Progenitor cell of endocrine pancreas (in vitro differentiated cells): ENCODE results near the gene GNAS-AS1. TPM values are rescaled to one million over a fixed set of nuclear protein-coding genes. Genes with fewer than 3 reads are reported as not detected.

Experiments used
- DNase-seq: peaks from one replicate; pipeline ENCODE4 v3.0.0; 2021; ENCODE audit warnings: low spot score; ENCODE audit not compliant: unreplicated experiment
- H3K27ac Mint-ChIP-seq: 2 replicates; pipeline ENCODE4 v1.8.0; 2021; ENCODE audit warnings: mild to moderate bottlenecking, moderate library complexity, mixed read lengths
- H3K27me3 Mint-ChIP-seq: 2 replicates; pipeline ENCODE4 v1.8.0; 2021; ENCODE audit warnings: mixed read lengths
- H3K36me3 Mint-ChIP-seq: 2 replicates; pipeline ENCODE4 v1.8.0; 2022; ENCODE audit warnings: mixed read lengths; ENCODE audit not compliant: insufficient read depth
- H3K4me1 Mint-ChIP-seq: 2 replicates; pipeline ENCODE4 v1.8.0; 2021; ENCODE audit warnings: low read depth, mixed read lengths
- H3K4me3 Mint-ChIP-seq: 2 replicates; pipeline ENCODE4 v1.8.0; 2021; ENCODE audit warnings: low read depth, mild to moderate bottlenecking, moderate library complexity, mixed read lengths
- H3K9me3 Mint-ChIP-seq: 2 replicates; pipeline ENCODE4 v1.8.0; 2021; ENCODE audit warnings: low read depth, mixed read lengths
- CTCF ChIP-seq: fragments of 200-600 bp; sonication (generic); IDR thresholded peaks from one replicate; pipeline ENCODE4 v1.5.0; 2021; ENCODE audit warnings: antibody characterized with exemption, mild to moderate bottlenecking; ENCODE audit not compliant: unreplicated experiment
- total RNA-seq: library from RNA; stranded (reverse); gene quantifications from 2 replicates; pipeline ENCODE4 v1.2.1, GENCODE V29; 2021

The GNAS-AS1 gene
- total RNA-seq, 1 donor from 2014 or later, result 4.3 TPM

- no peak for DNase-seq
- peaks cover 22% of the 10 kb centered on the region for H3K27me3 Mint-ChIP-seq
- H3K4me3 Mint-ChIP-seq, result no peak overlapping the region
- H3K4me1 Mint-ChIP-seq, result peaks cover 12% of the 10 kb centered on the region
- no peaks in the 10 kb centered on the region for H3K36me3 Mint-ChIP-seq
- H3K27ac Mint-ChIP-seq, result no peak overlapping the region
- TF ChIP-seq CTCF, result no peak
- H3K9me3 Mint-ChIP-seq, result no peaks in the 10 kb centered on the region
These were observed 67.1 kb downstream of the GNAS-AS1 start for GRCh38 chr20:58783511-58784011.

GRCh38 chr20:58781138-58781537 lies 69.6 kb downstream of the GNAS-AS1 start:
- Mint-ChIP-seq H3K36me3 (no peaks in the 10 kb centered on the region), H3K4me1 (peaks cover 12% of the 10 kb centered on the region), H3K9me3 (no peaks in the 10 kb centered on the region), H3K27me3 (peaks cover 21% of the 10 kb centered on the region), H3K4me3 (no peak overlapping the region), H3K27ac (no peak overlapping the region)
- TF ChIP-seq CTCF, result no peak
- no peak for DNase-seq

GRCh38 chr20:58778760-58779159 lies 71.9 kb downstream of the GNAS-AS1 start:
- H3K36me3 Mint-ChIP-seq, result no peaks in the 10 kb centered on the region
- H3K27ac Mint-ChIP-seq, result no peak overlapping the region
- no peak overlapping the region for H3K4me3 Mint-ChIP-seq
- H3K9me3 Mint-ChIP-seq, result no peaks in the 10 kb centered on the region
- TF ChIP-seq CTCF, result no peak
- peaks cover 3% of the 10 kb centered on the region for H3K4me1 Mint-ChIP-seq
- no peak for DNase-seq
- peaks cover 22% of the 10 kb centered on the region for H3K27me3 Mint-ChIP-seq

GRCh38 chr20:58777657-58778056 lies 73.0 kb downstream of the GNAS-AS1 start:
- peaks cover 25% of the 10 kb centered on the region for H3K27me3 Mint-ChIP-seq
- no peak for TF ChIP-seq CTCF
- no peaks in the 10 kb centered on the region for H3K36me3 Mint-ChIP-seq
- H3K9me3 Mint-ChIP-seq, result no peaks in the 10 kb centered on the region
- DNase-seq, result no peak
- H3K27ac Mint-ChIP-seq, result no peak overlapping the region
- H3K4me1 Mint-ChIP-seq, result no peaks in the 10 kb centered on the region
- no peak overlapping the region for H3K4me3 Mint-ChIP-seq

- H3K9me3 Mint-ChIP-seq, result no peaks in the 10 kb centered on the region
- H3K27me3 Mint-ChIP-seq, result peaks cover 28% of the 10 kb centered on the region
- TF ChIP-seq CTCF, result no peak
- no peak overlapping the region for H3K27ac Mint-ChIP-seq
- no peak overlapping the region for H3K4me3 Mint-ChIP-seq
- H3K36me3 Mint-ChIP-seq, result no peaks in the 10 kb centered on the region
- DNase-seq, result no peak
- H3K4me1 Mint-ChIP-seq, result no peaks in the 10 kb centered on the region
These were observed 74.6 kb downstream of the GNAS-AS1 start for GRCh38 chr20:58776109-58776508.
